Astrocyte of the spinal cord (primary cell): ENCODE results near the gene SLC6A3.
A peak's percentile ranks its signal among the peaks of the same experiment; 100 is the strongest.

Source experiments
- DNase-seq: peaks from one replicate; pipeline ENCODE4 v3.0.0; 2011; ENCODE audit warnings: low read depth, low spot score
- H3K4me3 ChIP-seq: 2 replicates; pipeline ENCODE4 v1.5.1; 2011; ENCODE audit warnings: low read depth, mild to moderate bottlenecking, low read length, moderate library complexity
- CTCF ChIP-seq: IDR thresholded peaks from 2 replicates; pipeline ENCODE4 v1.5.1; 2012; ENCODE audit warnings: low read depth, mild to moderate bottlenecking, low read length, inconsistent platforms
- in situ Hi-C: cut with HindIII; loops from 2 replicates; pipeline ENCODE4 v1.10.0; 2017; ENCODE audit warnings: low sequenced_read_pairs

Gene SLC6A3

GRCh38 chr5:1488882-1489680 lies 43.8 kb upstream of the SLC6A3 start:
- no peak for TF ChIP-seq CTCF
- DNase-seq, result peak; percentile 72
- in situ Hi-C loops, result no loop called here
- no peak overlapping the region for H3K4me3 ChIP-seq

GRCh38 chr5:1487079-1487764 lies 42.0 kb upstream of the SLC6A3 start:
- H3K4me3 ChIP-seq, result no peak overlapping the region
- TF ChIP-seq CTCF, result no peak
- in situ Hi-C loops, result no loop called here
- no peak for DNase-seq

- TF ChIP-seq CTCF, result no peak
- DNase-seq, result no peak
- H3K4me3 ChIP-seq, result no peak overlapping the region
- in situ Hi-C loops, result no loop called here
These were observed 41.0 kb upstream of the SLC6A3 start for GRCh38 chr5:1486271-1486670.

GRCh38 chr5:1485579-1486118 lies 40.4 kb upstream of the SLC6A3 start:
- in situ Hi-C loops, result no loop called here
- no peak overlapping the region for H3K4me3 ChIP-seq
- no peak for DNase-seq
- no peak for TF ChIP-seq CTCF

GRCh38 chr5:1484730-1485578 lies 39.7 kb upstream of the SLC6A3 start:
- no peak for DNase-seq
- in situ Hi-C loops, result no loop called here
- no peak overlapping the region for H3K4me3 ChIP-seq
- no peak for TF ChIP-seq CTCF
